ENCODE results near the gene TMEM255B. TPM values are rescaled to one million over a fixed set of nuclear protein-coding genes. Genes with fewer than 3 reads are reported as not detected.

TMEM255B gene
- total RNA-seq, 1 donor from 2014 or later = 0.26 TPM

DNA sequence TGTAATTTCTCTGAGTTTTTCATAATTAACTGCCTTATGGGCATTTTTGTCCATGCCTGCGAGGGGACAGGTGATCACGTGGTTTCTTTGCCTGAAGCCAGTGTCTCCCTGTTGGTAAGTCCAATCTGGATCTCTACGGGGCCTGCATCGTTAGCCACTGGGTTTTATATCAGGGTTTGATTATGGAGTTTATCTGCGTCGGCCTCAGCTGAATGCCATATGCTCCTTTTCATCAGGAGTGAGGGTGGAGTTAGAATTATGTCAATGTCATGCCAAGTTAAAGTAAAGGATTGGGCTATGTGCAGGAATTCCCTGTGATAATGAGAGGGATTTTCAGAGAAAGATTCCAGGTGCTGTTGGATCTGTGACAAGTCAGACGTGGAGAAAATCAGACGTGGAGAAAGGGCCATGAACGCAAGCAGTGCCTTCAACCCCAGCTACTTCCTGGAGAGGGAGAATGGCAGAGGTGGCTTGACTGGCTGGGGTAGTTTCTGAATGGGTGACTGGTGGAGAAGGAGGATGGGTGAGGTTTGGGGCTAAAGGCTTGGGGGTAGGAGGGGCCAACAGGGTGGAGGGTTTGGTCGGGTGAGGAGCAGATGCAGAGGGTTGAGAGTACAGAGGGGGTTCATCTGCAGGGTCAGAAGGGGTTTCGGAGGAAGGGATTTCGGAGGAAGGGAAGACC lies 24.3 kb downstream of the TMEM255B start:
- no peaks in the 10 kb centered on the region for H3F3A ChIP-seq (ENCODE audit: low read depth)
- TF ChIP-seq CTCF (IDR thresholded peaks at IDR 0.05) (no peak), EZH2 (IDR thresholded peaks at IDR 0.05) (no peak), EZH2phosphoT487 (IDR thresholded peaks at IDR 0.05) (no peak)
- Mint-ChIP-seq H3K36me3 (no peaks in the 10 kb centered on the region), H3K4me3 (no peak overlapping the region), H3K9me3 (no peaks in the 10 kb centered on the region), H3K27ac (no peak overlapping the region), H3K4me1 (no peaks in the 10 kb centered on the region), H3K27me3 (ENCODE audit: insufficient read depth, low read depth) (peaks cover 5% of the 10 kb centered on the region)
- H3K27ac ChIP-seq = no peak overlapping the region
- no peaks in the 10 kb centered on the region for H3K9me3 ChIP-seq (ENCODE audit: low read depth)
- no peak overlapping the region for H3K4me2 ChIP-seq
- H3K36me3 ChIP-seq = no peaks in the 10 kb centered on the region
- no peaks in the 10 kb centered on the region for H3K79me2 ChIP-seq (ENCODE audit: low read depth)
- peaks cover 3% of the 10 kb centered on the region for H4K20me1 ChIP-seq (ENCODE audit: low read depth)
- no peak for DNase-seq (ENCODE audit: low spot score)
- H3K27me3 ChIP-seq = peaks cover 4% of the 10 kb centered on the region
- no peak overlapping the region for H2AFZ ChIP-seq (replicated peaks)
- no peaks in the 10 kb centered on the region for H3K4me1 ChIP-seq
- H3K9ac ChIP-seq = no peak overlapping the region
- no peak overlapping the region for H3K4me3 ChIP-seq

GRCh38 chr13:113783966-113784644 lies 25.1 kb downstream of the TMEM255B start:
- no peaks in the 10 kb centered on the region for H3K36me3 ChIP-seq
- peaks cover 3% of the 10 kb centered on the region for H4K20me1 ChIP-seq (ENCODE audit: low read depth)
- H2AFZ ChIP-seq (replicated peaks) = no peak overlapping the region
- H3K4me3 Mint-ChIP-seq = no peak overlapping the region
- H3K9ac ChIP-seq = no peak overlapping the region
- TF ChIP-seq CTCF (IDR thresholded peaks at IDR 0.05) = no peak
- no peak for TF ChIP-seq EZH2phosphoT487 (IDR thresholded peaks at IDR 0.05)
- no peak for TF ChIP-seq EZH2 (IDR thresholded peaks at IDR 0.05)
- peaks cover 4% of the 10 kb centered on the region for H3K27me3 ChIP-seq
- no peak overlapping the region for H3K27ac Mint-ChIP-seq
- no peaks in the 10 kb centered on the region for H3K4me1 ChIP-seq
- peaks cover 2% of the 10 kb centered on the region for H3K9me3 Mint-ChIP-seq
- H3K4me1 Mint-ChIP-seq = no peaks in the 10 kb centered on the region
- no peak overlapping the region for H3K4me2 ChIP-seq
- no peaks in the 10 kb centered on the region for H3K79me2 ChIP-seq (ENCODE audit: low read depth)
- no peaks in the 10 kb centered on the region for H3K36me3 Mint-ChIP-seq
- no peaks in the 10 kb centered on the region for H3K27me3 Mint-ChIP-seq (ENCODE audit: insufficient read depth, low read depth)
- H3K27ac ChIP-seq = no peak overlapping the region
- no peaks in the 10 kb centered on the region for H3K9me3 ChIP-seq (ENCODE audit: low read depth)
- H3K4me3 ChIP-seq = no peak overlapping the region
- H3F3A ChIP-seq (ENCODE audit: low read depth) = no peaks in the 10 kb centered on the region
- DNase-seq (ENCODE audit: low spot score) = no peak

GRCh38 chr13:113784645-113785024 lies 25.6 kb downstream of the TMEM255B start:
- no peak overlapping the region for H3K4me2 ChIP-seq
- no peaks in the 10 kb centered on the region for H3K27me3 Mint-ChIP-seq (ENCODE audit: insufficient read depth, low read depth)
- no peak overlapping the region for H3K4me3 Mint-ChIP-seq
- peaks cover under 1% of the 10 kb centered on the region for H4K20me1 ChIP-seq (ENCODE audit: low read depth)
- no peaks in the 10 kb centered on the region for H3K79me2 ChIP-seq (ENCODE audit: low read depth)
- H2AFZ ChIP-seq (replicated peaks) = no peak overlapping the region
- H3K9me3 Mint-ChIP-seq = peaks cover 2% of the 10 kb centered on the region
- H3F3A ChIP-seq (ENCODE audit: low read depth) = no peaks in the 10 kb centered on the region
- TF ChIP-seq EZH2phosphoT487 (IDR thresholded peaks at IDR 0.05) = no peak
- no peak for TF ChIP-seq EZH2 (IDR thresholded peaks at IDR 0.05)
- no peak for TF ChIP-seq CTCF (IDR thresholded peaks at IDR 0.05)
- no peaks in the 10 kb centered on the region for H3K9me3 ChIP-seq (ENCODE audit: low read depth)
- H3K4me3 ChIP-seq = no peak overlapping the region
- no peak overlapping the region for H3K9ac ChIP-seq
- DNase-seq (ENCODE audit: low spot score) = no peak
- H3K27ac ChIP-seq = no peak overlapping the region
- H3K27ac Mint-ChIP-seq = no peak overlapping the region
- peaks cover 3% of the 10 kb centered on the region for H3K27me3 ChIP-seq
- no peaks in the 10 kb centered on the region for H3K36me3 Mint-ChIP-seq
- H3K36me3 ChIP-seq = no peaks in the 10 kb centered on the region
- no peaks in the 10 kb centered on the region for H3K4me1 ChIP-seq
- no peaks in the 10 kb centered on the region for H3K4me1 Mint-ChIP-seq

Measured in neural progenitor cell (in vitro differentiated cells).